Activated T-cell treated with anti-CD3 and anti-CD28 coated beads, Interleukin-2, amount 50 U/mL, for 72 hours (primary cell): Measurements from ENCODE around the gene ZNF486. TPM values are rescaled to one million over a fixed set of nuclear protein-coding genes. Genes with fewer than 3 reads are reported as not detected.
"Not testable (repeated sequence)": the region's sequence is repeated elsewhere in the genome, so short reads cannot be mapped to it uniquely, and the experiment has no call there.

ENCODE experiments used
- ATAC-seq, 2 donors: fragments of 150-1000 bp; cut with Tn5 transposase; replicated peaks in 1 of 2; 2 replicates each; pipeline ENCODE4 v1.10.0; 2021; ENCODE audit warnings: moderate library complexity in 2 of 2, mild to moderate bottlenecking in 1 of 2
- DNase-seq, 2 donors: peaks; one replicate each; pipeline ENCODE4 v3.0.0; 2021 to 2022; ENCODE audit warnings: mixed read lengths in 1 of 2
- H3K27ac Mint-ChIP-seq: one replicate; pipeline ENCODE4 v1.8.0; 2022; ENCODE audit warnings: mild to moderate bottlenecking, moderate library complexity, mixed read lengths
- H3K27me3 Mint-ChIP-seq: one replicate; pipeline ENCODE4 v1.8.0; 2022; ENCODE audit warnings: low read depth, mixed read lengths
- H3K36me3 Mint-ChIP-seq, 2 donors: one replicate each; pipeline ENCODE4 v1.8.0; 2022; ENCODE audit warnings: mixed read lengths in 2 of 2, mild to moderate bottlenecking in 1 of 2; ENCODE audit not compliant: insufficient read depth in 2 of 2
- H3K4me1 Mint-ChIP-seq: one replicate; pipeline ENCODE4 v1.8.0; 2022; ENCODE audit warnings: low read depth, mixed read lengths
- H3K4me3 Mint-ChIP-seq, 2 donors: one replicate each; pipeline ENCODE4 v1.8.0; 2022; ENCODE audit warnings: mild to moderate bottlenecking in 2 of 2, mixed read lengths in 2 of 2, moderate library complexity in 2 of 2
- H3K9me3 Mint-ChIP-seq, 2 donors: one replicate each; pipeline ENCODE4 v1.8.0; 2022; ENCODE audit warnings: mixed read lengths in 2 of 2
- total RNA-seq, 2 donors: library from RNA; stranded (reverse); gene quantifications; one replicate each; pipeline ENCODE4 v1.2.3, GENCODE V29; 2022

The ZNF486 gene
- total RNA-seq = 10 to 100 TPM; 14.0 to 17.3 TPM

- H3K9me3 Mint-ChIP-seq = peaks cover 16 to 19% of the 10 kb centered on the region in 2 donors
- peak within 1 kb of the TSS; percentile 97 to 98 for H3K4me3 Mint-ChIP-seq
- H3K4me1 Mint-ChIP-seq = peaks cover 21% of the 10 kb centered on the region
- ATAC-seq (peak; percentile 97 to 99), DNase-seq (peak; percentile 92 to 94)
- peaks cover 24 to 55% of the 10 kb centered on the region in 2 donors for H3K36me3 Mint-ChIP-seq
- H3K27ac Mint-ChIP-seq = peak within 1 kb of the TSS; percentile 94
- no peaks in the 10 kb centered on the region for H3K27me3 Mint-ChIP-seq
These were observed at the start of gene ZNF486 for GRCh38 chr19:20167020-20167644. ZNF486 (plus strand) TSS chr19:20167214; CDS start chr19:20167331, 117 bp downstream.

GRCh38 chr19:20118064-20118839 is 48.8 kb upstream of the ZNF486 start:
- H3K27me3 Mint-ChIP-seq, ATAC-seq, H3K4me1 Mint-ChIP-seq, H3K4me3 Mint-ChIP-seq, DNase-seq, H3K27ac Mint-ChIP-seq: not testable (repeated sequence)
- H3K9me3 Mint-ChIP-seq = peaks cover 18 to 31% of the 10 kb centered on the region in 2 donors
- peaks cover 33 to 54% of the 10 kb centered on the region in 2 donors for H3K36me3 Mint-ChIP-seq

- DNase-seq = no peak
- H3K9me3 Mint-ChIP-seq = peaks cover 7 to 20% of the 10 kb centered on the region in 2 donors
- H3K4me1 Mint-ChIP-seq = no peaks in the 10 kb centered on the region
- ATAC-seq = no peak
- H3K27me3 Mint-ChIP-seq = no peaks in the 10 kb centered on the region
- H3K27ac Mint-ChIP-seq = no peak overlapping the region
- H3K4me3 Mint-ChIP-seq = no peak overlapping the region
- peaks cover 28 to 49% of the 10 kb centered on the region in 2 donors for H3K36me3 Mint-ChIP-seq
These were observed 42.1 kb upstream of the ZNF486 start for GRCh38 chr19:20124879-20125278.

GRCh38 chr19:20132933-20133332 is 34.1 kb upstream of the ZNF486 start:
- not testable (repeated sequence) for DNase-seq, H3K36me3 Mint-ChIP-seq

GRCh38 chr19:20137714-20138113 is 29.3 kb upstream of the ZNF486 start:
- not testable (repeated sequence) for H3K27me3 Mint-ChIP-seq, H3K9me3 Mint-ChIP-seq

More at GRCh38 chr19:20132933-20133332, 34.1 kb upstream of the ZNF486 start:
- H3K4me1 Mint-ChIP-seq, H3K27me3 Mint-ChIP-seq, H3K4me3 Mint-ChIP-seq, ATAC-seq, H3K27ac Mint-ChIP-seq: not testable (repeated sequence)
- H3K9me3 Mint-ChIP-seq = peaks cover 3 to 10% of the 10 kb centered on the region in 2 donors

GRCh38 chr19:20151617-20152145 is 15.3 kb upstream of the ZNF486 start:
- H3K9me3 Mint-ChIP-seq = peaks cover 1 to 8% of the 10 kb centered on the region in 2 donors
- H3K4me3 Mint-ChIP-seq = no peak overlapping the region
- DNase-seq = no peak
- no peaks in the 10 kb centered on the region for H3K4me1 Mint-ChIP-seq
- H3K27me3 Mint-ChIP-seq = no peaks in the 10 kb centered on the region
- peak overlapping the region; percentile 82 for H3K27ac Mint-ChIP-seq
- ATAC-seq = no peak
- peaks cover 2 to 7% of the 10 kb centered on the region in 2 donors for H3K36me3 Mint-ChIP-seq

More at GRCh38 chr19:20137714-20138113, 29.3 kb upstream of the ZNF486 start:
- not testable (repeated sequence) for H3K36me3 Mint-ChIP-seq, ATAC-seq, H3K27ac Mint-ChIP-seq, H3K4me3 Mint-ChIP-seq, DNase-seq, H3K4me1 Mint-ChIP-seq

- not testable (repeated sequence) for H3K9me3 Mint-ChIP-seq, DNase-seq, H3K4me3 Mint-ChIP-seq, H3K27me3 Mint-ChIP-seq, ATAC-seq, H3K27ac Mint-ChIP-seq, H3K4me1 Mint-ChIP-seq, H3K36me3 Mint-ChIP-seq
These were observed 14.5 kb upstream of the ZNF486 start for GRCh38 chr19:20152506-20152905.

- Mint-ChIP-seq H3K4me1 (no peaks in the 10 kb centered on the region), H3K4me3 (no peak overlapping the region), H3K9me3 (peaks cover 0 to 8% of the 10 kb centered on the region in 2 donors), H3K27ac (no peak overlapping the region), H3K27me3 (no peaks in the 10 kb centered on the region), H3K36me3 (peaks cover 2 to 7% of the 10 kb centered on the region in 2 donors)
- no peak for DNase-seq
- ATAC-seq = no peak
These were observed 13.7 kb upstream of the ZNF486 start for GRCh38 chr19:20153281-20153680.

- no peaks in the 10 kb centered on the region for H3K4me1 Mint-ChIP-seq
- no peak overlapping the region for H3K4me3 Mint-ChIP-seq
- DNase-seq (no peak), ATAC-seq (no peak)
- no peak overlapping the region for H3K27ac Mint-ChIP-seq
- H3K36me3 Mint-ChIP-seq = peaks cover 4 to 9% of the 10 kb centered on the region in 2 donors
- peaks cover 4 to 12% of the 10 kb centered on the region in 2 donors for H3K9me3 Mint-ChIP-seq
- H3K27me3 Mint-ChIP-seq = no peaks in the 10 kb centered on the region
These were observed 12.4 kb upstream of the ZNF486 start for GRCh38 chr19:20154636-20155035.

- Mint-ChIP-seq H3K4me3 (peak overlapping the region in 1 of 2 donors; percentile 39), H3K9me3 (peaks cover 16 to 23% of the 10 kb centered on the region in 2 donors), H3K27me3 (no peaks in the 10 kb centered on the region), H3K4me1 (peaks cover 12% of the 10 kb centered on the region), H3K36me3 (peaks cover 14 to 24% of the 10 kb centered on the region in 2 donors), H3K27ac (no peak overlapping the region)
- ATAC-seq (no peak), DNase-seq (no peak)
These were observed 4.2 kb upstream of the ZNF486 start for GRCh38 chr19:20162821-20163220.

GRCh38 chr19:20164456-20164855 is 2.6 kb upstream of the ZNF486 start:
- Mint-ChIP-seq H3K4me1 (peaks cover 12% of the 10 kb centered on the region), H3K4me3 (no peak overlapping the region), H3K27ac (no peak overlapping the region), H3K36me3 (peaks cover 12 to 33% of the 10 kb centered on the region in 2 donors), H3K9me3 (peaks cover 12 to 19% of the 10 kb centered on the region in 2 donors), H3K27me3 (no peaks in the 10 kb centered on the region)
- DNase-seq (no peak), ATAC-seq (no peak)

- Mint-ChIP-seq H3K27me3 (no peaks in the 10 kb centered on the region), H3K27ac (no peak overlapping the region), H3K4me3 (no peak overlapping the region), H3K36me3 (peaks cover 15 to 45% of the 10 kb centered on the region in 2 donors), H3K9me3 (peaks cover 13 to 16% of the 10 kb centered on the region in 2 donors), H3K4me1 (peaks cover 17% of the 10 kb centered on the region)
- DNase-seq (no peak), ATAC-seq (no peak)
These were observed 932 bp upstream of the ZNF486 start for GRCh38 chr19:20165971-20166592.
